ENCODE results near the gene HCRTR1.
"Not testable (repeated sequence)": the region's sequence is repeated elsewhere in the genome, so short reads cannot be mapped to it uniquely, and the experiment has no call there.

HCRTR1 gene

GRCh38 chr1:31581821-31582810 lies 35.4 kb upstream of the HCRTR1 start:
- DNase-seq, result no peak

GRCh38 chr1:31583082-31583994 lies 34.2 kb upstream of the HCRTR1 start:
- no peak for DNase-seq

GRCh38 chr1:31583995-31584868 lies 33.3 kb upstream of the HCRTR1 start:
- DNase-seq, result no peak

GRCh38 chr1:31584869-31585735 lies 32.4 kb upstream of the HCRTR1 start:
- no peak for DNase-seq

GRCh38 chr1:31585736-31586365 lies 31.6 kb upstream of the HCRTR1 start:
- DNase-seq, result no peak

GRCh38 chr1:31586376-31587327 lies 30.8 kb upstream of the HCRTR1 start:
- DNase-seq, result no peak

- not testable (repeated sequence) for DNase-seq
Measured at GRCh38 chr1:31587328-31587699, 30.2 kb upstream of the HCRTR1 start.

GRCh38 chr1:31587720-31588423 lies 29.6 kb upstream of the HCRTR1 start:
- peak; percentile 30 for DNase-seq

GRCh38 chr1:31588751-31589515 lies 28.6 kb upstream of the HCRTR1 start:
- no peak for DNase-seq

- DNase-seq, result no peak
Measured at GRCh38 chr1:31591425-31592093, 25.9 kb upstream of the HCRTR1 start.

GRCh38 chr1:31592132-31592531 lies 25.4 kb upstream of the HCRTR1 start:
- DNase-seq, result no peak

- no peak for DNase-seq
Measured at GRCh38 chr1:31593136-31593665, 24.3 kb upstream of the HCRTR1 start.

GRCh38 chr1:31593770-31594632 lies 23.5 kb upstream of the HCRTR1 start:
- peak; percentile 42 for DNase-seq

GRCh38 chr1:31595836-31596736 lies 21.4 kb upstream of the HCRTR1 start:
- no peak for DNase-seq

GRCh38 chr1:31596737-31597097 lies 20.8 kb upstream of the HCRTR1 start:
- DNase-seq, result no peak

Measured in activated CD4-positive, alpha-beta T cell treated with anti-CD3 and anti-CD28 coated beads, Interleukin-2, amount 50 U/mL, for 1 hour (primary cell).